Ureter (tissue), 1 donor: ENCODE results near the gene DDX17. TPM values are rescaled to one million over a fixed set of nuclear protein-coding genes. Genes with fewer than 3 reads are reported as not detected.

Source experiments
- DNase-seq: peaks from one replicate; pipeline ENCODE4 v3.0.0-alpha.2; 2020; ENCODE audit warnings: low spot score
- total RNA-seq: library from RNA; stranded (reverse); gene quantifications from one replicate; pipeline ENCODE4 v1.2.4, GENCODE V29; 2023
- donor health status: DM: yes; HTN: yes; CAD: no.

DDX17 gene
- total RNA-seq, 1 donor from 2014 or later: 593 TPM

DNA sequence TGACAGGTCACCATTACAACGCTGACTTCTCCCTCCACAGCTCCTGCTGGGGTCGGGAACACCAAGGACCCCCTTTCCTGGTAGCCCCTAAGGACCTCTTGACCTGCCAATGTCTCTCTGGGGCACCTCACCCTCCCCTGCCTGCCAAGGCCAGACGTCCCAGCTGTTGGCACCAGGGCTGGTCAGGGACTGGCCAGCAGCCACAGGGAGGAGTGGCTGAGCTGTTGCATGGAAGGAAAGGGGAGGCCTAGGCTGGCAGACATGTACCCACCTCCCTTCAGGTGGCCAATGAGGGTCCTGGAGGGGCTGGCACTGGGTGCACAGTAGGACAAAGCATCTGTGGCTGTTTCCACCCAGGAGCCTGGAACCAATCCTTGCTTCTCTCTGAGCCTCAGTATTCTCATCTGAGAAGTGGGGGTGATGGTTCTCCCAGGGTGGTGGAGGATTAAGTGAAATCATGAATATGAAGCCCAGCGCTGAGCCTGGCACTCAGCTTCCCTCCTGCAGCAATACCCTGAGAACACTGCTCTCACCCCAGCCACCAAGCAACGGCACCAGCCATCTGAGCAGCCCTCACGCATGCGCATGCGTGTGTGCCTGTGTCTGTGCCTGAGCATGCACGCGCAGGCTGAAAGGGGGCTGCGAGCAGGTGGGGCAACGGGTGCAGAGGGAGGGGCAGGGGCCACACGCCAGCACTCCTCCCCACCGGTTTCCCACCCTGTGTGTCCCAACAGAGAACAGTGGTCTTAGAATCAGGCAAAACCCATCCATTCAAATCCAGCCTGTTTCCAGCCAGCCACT lies 57.0 kb downstream of the DDX17 start:
- DNase-seq: no peak

DNA sequence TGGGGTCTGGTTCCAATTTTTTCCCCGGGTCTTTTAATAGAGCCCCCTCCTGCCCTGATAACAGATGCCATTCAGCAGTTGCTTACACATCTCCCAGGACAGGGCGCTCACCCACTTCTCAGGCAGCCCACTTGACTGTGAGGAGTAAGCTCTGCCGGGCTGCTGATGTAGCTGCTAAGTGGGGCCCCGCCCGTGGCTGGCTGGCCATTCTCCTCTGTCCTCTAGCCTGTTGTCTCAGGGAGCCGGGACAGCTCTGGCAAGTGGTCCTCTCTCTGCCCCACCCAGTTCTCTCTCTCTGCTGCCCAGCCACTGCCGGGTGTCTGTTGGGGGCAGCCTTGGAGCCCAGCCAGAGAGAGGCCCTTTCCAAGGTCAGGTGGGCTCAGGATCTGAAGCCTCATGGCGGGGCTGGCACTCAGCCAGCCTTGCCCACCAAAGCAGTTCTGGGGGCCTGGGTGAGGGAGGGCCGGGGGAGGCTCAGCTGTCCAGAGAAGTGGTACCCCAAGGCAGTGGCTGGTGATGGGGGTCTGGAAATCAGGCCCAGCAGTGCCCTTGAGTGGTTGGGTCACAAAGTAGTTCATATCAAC lies 60.0 kb downstream of the DDX17 start:
- DNase-seq: no peak

GRCh38 chr22:38444783-38445182 lies 61.3 kb downstream of the DDX17 start:
- DNase-seq: no peak

GRCh38 chr22:38443628-38444521 lies 62.2 kb downstream of the DDX17 start:
- no peak for DNase-seq

DNA sequence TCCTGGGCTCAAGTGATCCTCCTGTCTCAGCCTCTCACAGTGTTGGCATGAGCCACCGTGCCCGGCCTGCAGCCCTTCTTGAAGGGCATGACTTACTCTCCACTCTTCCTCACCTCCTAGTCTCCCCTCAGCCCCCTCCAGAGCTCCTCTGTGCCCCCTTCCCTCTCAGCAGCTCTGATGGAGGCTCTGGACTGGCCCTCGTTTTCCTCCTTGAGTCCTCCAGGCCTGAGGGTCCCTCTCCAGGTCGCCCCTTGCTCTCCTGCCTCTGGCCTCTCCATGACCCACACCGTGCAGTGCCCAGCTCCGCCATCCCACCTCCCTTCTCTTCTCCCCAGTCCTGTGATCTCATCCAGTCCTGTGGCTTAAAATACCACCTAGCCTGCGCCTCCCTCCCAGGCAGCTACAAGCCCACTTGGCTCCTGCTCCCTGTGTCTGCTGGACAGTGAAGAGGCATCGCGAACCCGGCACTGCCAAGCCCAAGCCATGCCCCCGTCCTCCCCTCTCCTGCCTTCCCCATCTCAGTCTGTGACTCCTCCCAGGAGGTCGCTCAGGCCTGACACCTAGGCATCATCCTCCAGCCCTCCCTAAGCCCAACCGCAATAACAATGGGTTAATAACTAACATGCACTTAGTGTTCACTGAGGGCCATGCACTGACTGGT lies 63.0 kb downstream of the DDX17 start:
- no peak for DNase-seq

DNA sequence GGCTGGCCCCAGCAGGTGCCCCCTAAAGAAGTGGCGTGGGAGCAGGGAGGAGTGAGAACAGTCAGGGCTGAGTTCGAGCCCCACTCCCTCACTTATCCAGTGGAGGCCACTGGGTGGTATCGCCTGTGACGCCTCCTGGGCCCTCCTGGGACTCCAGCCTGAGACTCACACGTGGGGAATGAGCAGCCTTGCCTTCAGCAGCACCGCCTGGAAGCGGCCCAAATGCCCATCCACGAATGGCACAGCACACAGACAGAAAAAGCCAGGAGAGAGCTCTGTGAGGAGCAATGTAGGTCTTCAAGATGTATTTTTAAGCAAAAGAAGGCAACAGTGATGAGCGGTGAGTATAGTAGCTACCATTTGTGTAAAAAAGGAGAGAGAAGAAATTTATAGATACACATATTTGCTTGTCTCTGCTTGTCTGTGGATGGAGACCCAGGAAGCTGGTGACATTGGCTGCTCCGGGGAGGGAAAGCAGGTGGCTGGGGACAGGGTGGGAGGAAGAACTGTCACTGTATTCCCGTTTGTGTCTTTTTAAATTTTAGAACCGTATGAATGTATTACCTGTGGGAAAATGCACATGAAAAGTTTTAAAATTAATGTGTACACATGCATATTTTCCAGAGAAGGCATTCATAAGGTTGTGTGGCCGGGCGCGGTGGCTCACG lies 64.4 kb downstream of the DDX17 start:
- DNase-seq: no peak

DNA sequence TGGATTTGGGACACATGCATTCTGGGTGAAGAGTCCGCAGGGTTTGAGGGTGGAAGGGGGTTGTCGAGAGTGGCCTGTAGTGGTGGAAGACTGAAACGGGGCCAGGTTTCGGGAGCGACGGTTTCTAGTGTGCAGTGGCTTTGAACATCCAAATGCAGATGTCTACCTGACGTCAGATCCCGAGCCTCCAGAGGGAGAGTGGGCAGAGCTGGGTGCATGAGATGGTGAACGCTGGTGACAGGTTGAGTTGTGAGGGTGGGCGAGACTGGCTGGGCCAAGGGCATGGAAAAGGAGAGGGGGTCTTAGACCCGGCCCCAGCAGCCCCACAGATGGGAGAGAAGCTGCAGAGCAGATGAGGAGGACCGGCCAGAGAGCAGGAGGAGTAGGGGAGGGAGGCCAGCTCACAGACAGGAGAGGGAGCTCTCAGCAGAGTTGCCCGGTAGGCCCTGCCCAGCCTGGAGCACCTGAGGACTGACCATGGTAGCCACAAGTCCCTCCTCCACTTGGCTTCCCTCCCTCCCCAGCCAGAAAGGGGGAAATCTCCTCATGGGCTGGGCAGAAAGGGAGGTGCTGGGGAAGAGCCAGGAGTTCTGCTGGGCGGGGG lies 65.3 kb downstream of the DDX17 start:
- no peak for DNase-seq

DNA sequence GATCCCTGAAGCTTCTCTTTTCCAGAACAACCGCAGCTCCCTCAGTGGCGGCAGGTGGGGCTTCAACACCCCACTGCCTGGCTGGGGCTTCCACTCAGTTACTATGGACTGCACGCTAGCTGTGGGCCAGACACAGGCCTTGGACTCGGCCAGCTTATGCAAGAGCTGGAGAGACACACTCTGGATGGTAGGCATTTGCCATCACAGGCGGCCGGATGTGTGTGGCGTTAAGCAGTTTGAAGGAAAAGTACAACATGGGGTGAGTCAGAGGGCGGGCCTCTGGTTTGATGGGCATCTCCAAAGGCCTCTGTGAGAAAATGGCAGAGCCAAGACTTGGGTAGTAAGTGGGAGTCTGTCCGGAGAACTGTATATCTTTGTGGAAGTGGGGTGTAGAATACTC lies 68.7 kb downstream of the DDX17 start:
- no peak for DNase-seq

DNA sequence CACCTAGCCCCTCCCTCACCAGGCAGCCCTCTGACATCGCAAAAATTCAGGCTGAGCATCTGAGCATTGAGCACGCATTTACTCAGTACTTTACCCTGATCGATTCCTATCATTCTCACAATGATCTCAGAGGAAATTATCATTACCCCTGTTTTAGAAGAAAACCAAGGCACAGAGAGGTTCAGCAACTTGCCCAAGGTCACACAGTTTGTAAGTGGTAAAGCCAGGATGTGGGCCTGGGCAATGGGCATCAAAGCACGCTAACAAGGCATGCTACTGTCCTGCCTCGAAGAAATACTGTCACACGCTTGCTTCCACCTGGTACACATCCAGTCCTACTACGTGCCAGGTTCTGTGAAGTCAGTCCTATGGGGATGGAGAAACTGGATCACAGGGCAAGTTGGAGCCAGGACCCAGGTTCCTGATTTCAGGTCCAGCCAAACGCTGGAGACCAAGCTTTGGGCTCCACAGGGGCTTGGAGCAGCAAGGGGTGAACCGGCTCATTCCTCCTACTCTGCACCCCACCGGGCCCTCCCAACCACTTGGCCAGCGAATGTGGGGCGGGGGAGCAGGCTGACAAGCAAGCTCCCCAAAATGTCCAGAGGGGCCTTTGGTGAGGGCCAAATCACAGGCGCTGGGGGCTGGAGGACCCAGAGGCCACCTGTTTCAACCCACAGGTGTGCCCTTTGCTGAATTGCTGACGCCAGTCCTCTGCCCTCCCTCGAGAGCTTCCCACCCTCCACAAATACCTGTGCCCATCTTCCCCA lies 69.3 kb downstream of the DDX17 start:
- no peak for DNase-seq

- DNase-seq: no peak
Measured at GRCh38 chr22:38435965-38436364, 70.1 kb downstream of the DDX17 start.

DNA sequence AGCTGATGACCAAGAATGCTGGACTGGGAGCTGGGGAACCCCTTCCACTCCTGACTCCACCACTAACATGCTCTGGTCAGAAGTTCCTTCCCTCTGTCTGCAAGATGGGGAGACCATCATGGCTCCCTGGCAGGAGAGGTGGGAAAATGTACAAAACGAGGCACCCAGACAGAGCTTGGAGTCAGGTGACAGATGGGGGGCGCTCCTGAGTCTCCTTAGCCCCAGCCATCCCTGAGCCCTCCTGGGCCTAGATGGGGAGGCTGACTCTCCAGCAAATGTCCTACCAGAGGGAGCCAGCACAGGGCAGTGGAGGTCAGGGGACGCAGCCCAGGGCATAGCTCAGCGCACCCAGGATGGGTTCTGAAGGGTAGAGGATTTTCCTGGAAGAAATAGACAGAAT lies 71.1 kb downstream of the DDX17 start:
- DNase-seq: no peak

DNA sequence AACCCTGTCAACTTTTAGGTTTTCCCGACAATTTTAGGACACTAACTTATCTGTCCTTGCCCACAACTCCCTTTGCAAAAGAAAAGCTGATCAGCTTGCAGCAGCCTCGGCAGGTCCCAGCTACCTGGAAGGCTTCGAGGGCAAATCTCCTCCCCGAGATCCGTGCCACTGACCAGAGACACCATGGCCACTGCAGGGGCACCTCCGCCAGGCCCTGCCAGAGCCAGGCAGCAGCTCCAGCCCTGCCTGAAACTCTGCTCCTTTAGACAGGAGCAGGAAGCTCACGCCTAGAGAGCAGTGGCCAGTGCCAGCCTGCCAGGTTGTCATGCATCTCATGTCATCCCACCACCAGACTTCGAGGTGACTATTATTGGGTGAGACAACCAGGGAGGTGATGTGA lies 72.2 kb downstream of the DDX17 start:
- no peak for DNase-seq

Other genes with a start within 250 kb of the DDX17 start
- gene TMEM184B, start 233.3 kb downstream of the DDX17 start, total RNA-seq: 77.7 TPM
- 173 TPM for gene CSNK1E, start 188.9 kb downstream of the DDX17 start, total RNA-seq
- gene KCNJ4, start 51.1 kb downstream of the DDX17 start, total RNA-seq: not detected
- 7.5 TPM for gene KDELR3, start 38.2 kb downstream of the DDX17 start, total RNA-seq
- gene DMC1, start 63.9 kb upstream of the DDX17 start, total RNA-seq: 2.2 TPM
- 6.1 TPM for gene FAM227A, start 150.1 kb upstream of the DDX17 start, total RNA-seq
- gene CBY1, start 150.3 kb upstream of the DDX17 start, total RNA-seq: 47.0 TPM
- gene TOMM22, start 175.6 kb upstream of the DDX17 start, total RNA-seq: 76.8 TPM
- gene JOSD1, start 194.6 kb upstream of the DDX17 start, total RNA-seq: 39.7 TPM
- 72.0 TPM for gene GTPBP1, start 199.6 kb upstream of the DDX17 start, total RNA-seq
- gene SUN2, start 249.7 kb upstream of the DDX17 start, total RNA-seq: 186 TPM